ENCODE results near the gene ROBO4.

GRCh38 chr11:124872741-124873140, 24.9 kb downstream of the ROBO4 start:
- no peak for TF ChIP-seq EZH2 (optimal IDR thresholded peaks at IDR 0.05; ENCODE audit: low read depth, low read length)
- TF ChIP-seq, protein P1, sequence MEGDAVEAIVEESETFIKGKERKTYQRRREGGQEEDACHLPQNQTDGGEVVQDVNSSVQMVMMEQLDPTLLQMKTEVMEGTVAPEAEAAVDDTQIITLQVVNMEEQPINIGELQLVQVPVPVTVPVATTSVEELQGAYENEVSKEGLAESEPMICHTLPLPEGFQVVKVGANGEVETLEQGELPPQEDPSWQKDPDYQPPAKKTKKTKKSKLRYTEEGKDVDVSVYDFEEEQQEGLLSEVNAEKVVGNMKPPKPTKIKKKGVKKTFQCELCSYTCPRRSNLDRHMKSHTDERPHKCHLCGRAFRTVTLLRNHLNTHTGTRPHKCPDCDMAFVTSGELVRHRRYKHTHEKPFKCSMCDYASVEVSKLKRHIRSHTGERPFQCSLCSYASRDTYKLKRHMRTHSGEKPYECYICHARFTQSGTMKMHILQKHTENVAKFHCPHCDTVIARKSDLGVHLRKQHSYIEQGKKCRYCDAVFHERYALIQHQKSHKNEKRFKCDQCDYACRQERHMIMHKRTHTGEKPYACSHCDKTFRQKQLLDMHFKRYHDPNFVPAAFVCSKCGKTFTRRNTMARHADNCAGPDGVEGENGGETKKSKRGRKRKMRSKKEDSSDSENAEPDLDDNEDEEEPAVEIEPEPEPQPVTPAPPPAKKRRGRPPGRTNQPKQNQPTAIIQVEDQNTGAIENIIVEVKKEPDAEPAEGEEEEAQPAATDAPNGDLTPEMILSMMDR (IDR thresholded peaks at IDR 0.05; ENCODE audit: low read length): no peak
- TF ChIP-seq EZH2phosphoT487 (IDR thresholded peaks at IDR 0.05; ENCODE audit: low read length): no peak
